Measurements from ENCODE around the gene NIPSNAP3A. TPM values are rescaled to one million over a fixed set of nuclear protein-coding genes. Genes with fewer than 3 reads are reported as not detected.

Gene NIPSNAP3A
- total RNA-seq, 1 experiment from 2014 or later: 13.6 TPM

DNA sequence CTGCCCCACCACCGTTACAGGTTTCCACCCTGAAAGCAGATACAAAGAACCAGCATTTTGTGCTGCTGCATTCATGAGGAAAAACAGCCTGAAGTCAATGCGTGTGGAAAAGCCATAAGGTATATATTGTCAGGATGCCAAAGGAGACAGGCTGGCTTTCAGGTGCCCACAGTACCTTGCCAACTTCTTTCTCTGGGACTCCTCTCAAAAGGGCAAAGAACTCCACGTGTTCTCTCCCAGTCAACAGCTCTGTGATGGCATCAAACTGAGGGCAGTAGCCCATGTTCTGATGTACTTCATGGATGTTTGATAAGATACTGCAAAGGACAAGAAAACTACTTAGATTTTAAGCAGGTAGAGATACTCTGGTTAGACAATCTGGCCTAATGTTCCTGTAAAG, 40.8 kb downstream of the NIPSNAP3A start:
- no peaks in the 10 kb centered on the region for H3K27me3 ChIP-seq (replicated peaks; ENCODE audit: insufficient read depth, low read depth, low read length, poor library complexity)
- no peaks in the 10 kb centered on the region for H3K4me1 ChIP-seq (ENCODE audit: insufficient read depth, low read length, poor library complexity, severe bottlenecking)
- TF ChIP-seq EZH2 (IDR thresholded peaks at IDR 0.05; ENCODE audit: borderline replicate concordance, low read depth, low read length, poor library complexity, severe bottlenecking) (no peak), CTCF (conservative IDR thresholded peaks at IDR 0.05; ENCODE audit: low read depth, low read length) (no peak)
- POLR2A ChIA-PET (ENCODE audit: low non-redundant PET): no interaction called here
- no peak overlapping the region for H3K4me3 ChIP-seq (ENCODE audit: low read depth, low read length, poor library complexity, severe bottlenecking)
- BruUV-seq (replicated peaks): no TSS peak
- H3K36me3 ChIP-seq (ENCODE audit: insufficient read depth, low read length, poor library complexity, severe bottlenecking): no peaks in the 10 kb centered on the region
- CTCF ChIA-PET: no interaction called here
- intact Hi-C loops (cut with micrococcal nuclease; ENCODE audit: unreplicated experiment): no loop called here
- no peak for DNase-seq (ENCODE audit: low spot score)
- H3K9me3 ChIP-seq (ENCODE audit: low read depth, low read length, poor library complexity, severe bottlenecking): no peaks in the 10 kb centered on the region
- no peak overlapping the region for H3K27ac ChIP-seq (ENCODE audit: low read depth, low read length, poor library complexity, severe bottlenecking)

DNA sequence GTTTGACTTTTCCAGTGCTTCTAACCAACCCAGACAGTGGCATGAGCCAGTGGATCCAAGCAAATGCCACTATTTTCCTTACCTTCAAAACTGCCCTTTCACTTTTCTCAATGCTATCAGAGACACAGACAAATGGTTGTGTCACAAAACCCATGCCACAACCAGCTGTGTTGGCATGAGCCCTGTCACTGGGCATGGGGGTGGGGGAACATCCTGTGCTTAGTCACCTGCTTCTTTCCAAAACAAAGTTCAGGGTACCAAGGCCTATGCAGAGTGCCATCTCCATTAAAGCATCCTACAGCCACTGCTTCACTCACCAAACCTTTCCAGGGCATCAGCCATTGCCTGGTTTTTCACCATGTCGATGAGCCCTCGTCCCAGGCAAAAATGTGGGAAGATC, 46.6 kb downstream of the NIPSNAP3A start:
- no peaks in the 10 kb centered on the region for H3K36me3 ChIP-seq (ENCODE audit: insufficient read depth, low read length, poor library complexity, severe bottlenecking)
- H3K4me1 ChIP-seq (ENCODE audit: insufficient read depth, low read length, poor library complexity, severe bottlenecking): no peaks in the 10 kb centered on the region
- POLR2A ChIA-PET (ENCODE audit: low non-redundant PET): no interaction called here
- CTCF ChIA-PET: no interaction called here
- no TSS peak for BruUV-seq (replicated peaks)
- H3K4me3 ChIP-seq (ENCODE audit: low read depth, low read length, poor library complexity, severe bottlenecking): no peak overlapping the region
- TF ChIP-seq EZH2 (IDR thresholded peaks at IDR 0.05; ENCODE audit: borderline replicate concordance, low read depth, low read length, poor library complexity, severe bottlenecking) (no peak), CTCF (conservative IDR thresholded peaks at IDR 0.05; ENCODE audit: low read depth, low read length) (no peak)
- no peak for DNase-seq (ENCODE audit: low spot score)
- peaks cover 3% of the 10 kb centered on the region for H3K27me3 ChIP-seq (replicated peaks; ENCODE audit: insufficient read depth, low read depth, low read length, poor library complexity)
- intact Hi-C loops (cut with micrococcal nuclease; ENCODE audit: unreplicated experiment): no loop called here
- no peak overlapping the region for H3K27ac ChIP-seq (ENCODE audit: low read depth, low read length, poor library complexity, severe bottlenecking)
- no peaks in the 10 kb centered on the region for H3K9me3 ChIP-seq (ENCODE audit: low read depth, low read length, poor library complexity, severe bottlenecking)

- TF ChIP-seq CTCF (conservative IDR thresholded peaks at IDR 0.05; ENCODE audit: low read depth, low read length): no peak
- TF ChIP-seq EZH2 (IDR thresholded peaks at IDR 0.05; ENCODE audit: borderline replicate concordance, low read depth, low read length, poor library complexity, severe bottlenecking): no peak
- Histone ChIP-seq H3K27ac (ENCODE audit: low read depth, low read length, poor library complexity, severe bottlenecking) (no peak overlapping the region), H3K36me3 (ENCODE audit: insufficient read depth, low read length, poor library complexity, severe bottlenecking) (no peaks in the 10 kb centered on the region), H3K4me3 (ENCODE audit: low read depth, low read length, poor library complexity, severe bottlenecking) (no peak overlapping the region), H3K4me1 (ENCODE audit: insufficient read depth, low read length, poor library complexity, severe bottlenecking) (no peaks in the 10 kb centered on the region), H3K27me3 (replicated peaks; ENCODE audit: insufficient read depth, low read depth, low read length, poor library complexity) (peaks cover 3% of the 10 kb centered on the region), H3K9me3 (ENCODE audit: low read depth, low read length, poor library complexity, severe bottlenecking) (no peaks in the 10 kb centered on the region)
- BruUV-seq (replicated peaks): no TSS peak
- intact Hi-C loops (cut with micrococcal nuclease; ENCODE audit: unreplicated experiment): no loop called here
- no peak for DNase-seq (ENCODE audit: low spot score)
- ChIA-PET POLR2A (ENCODE audit: low non-redundant PET) (no interaction called here), CTCF (no interaction called here)
These were observed 47.6 kb downstream of the NIPSNAP3A start for GRCh38 chr9:104795082-104795481.
